IMR-90 (cell line): ENCODE measurements around the gene GRN.

Source experiments
- CEBPB ChIP-seq: IDR thresholded peaks from 2 replicates; pipeline ENCODE4 v1.6.1; 2012; ENCODE audit warnings: low read depth, low read length, improper control_type of control experiment
- CTCF ChIP-seq: conservative IDR thresholded peaks from 2 replicates; pipeline ENCODE4 v1.5.1; 2012; ENCODE audit warnings: mild to moderate bottlenecking, low read depth, low read length, improper control_type of control experiment
- ELK1 ChIP-seq: fragments of 150-350 bp; IDR thresholded peaks from 2 replicates; pipeline ENCODE4 v1.6.1; 2016; ENCODE audit warnings: low read depth, mild to moderate bottlenecking, low read length, moderate library complexity, borderline replicate concordance
- MXI1 ChIP-seq: IDR thresholded peaks from 2 replicates; pipeline ENCODE4 v1.6.1; 2012; ENCODE audit warnings: low read depth, mild to moderate bottlenecking, low read length, moderate library complexity, borderline replicate concordance
- POLR2A ChIP-seq: IDR thresholded peaks from 2 replicates; pipeline ENCODE4 v1.6.1; 2012; ENCODE audit warnings: mild to moderate bottlenecking, low read depth, low read length
- RFX5 ChIP-seq: IDR thresholded peaks from 2 replicates; pipeline ENCODE4 v1.8.0; 2012; ENCODE audit warnings: low read depth, mild to moderate bottlenecking, low read length, moderate library complexity
- SMC3 ChIP-seq: fragments of 150-350 bp; IDR thresholded peaks from 2 replicates; pipeline ENCODE4 v1.6.1; 2016; ENCODE audit warnings: low read depth, mild to moderate bottlenecking, antibody characterized with exemption, low read length, moderate library complexity

- no peak for TF ChIP-seq CTCF
- no peak for TF ChIP-seq CEBPB
- no peak for TF ChIP-seq SMC3
- TF ChIP-seq ELK1: no peak
- TF ChIP-seq POLR2A: no peak
- TF ChIP-seq RFX5: no peak
- TF ChIP-seq MXI1: no peak
Observed at GRCh38 chr17:44322236-44322895, 22.7 kb upstream of the GRN start.
